ENCODE measurements around the gene SEZ6.

Gene SEZ6

GRCh38 chr17:29016345-29017210, 10.7 kb upstream of the SEZ6 start:
- TF ChIP-seq CEBPB (IDR thresholded peaks at IDR 0.05) (no peak), TCF12 (IDR thresholded peaks at IDR 0.05; ENCODE audit: low read depth) (no peak), MAX (IDR thresholded peaks at IDR 0.05) (no peak), RAD21 (IDR thresholded peaks at IDR 0.05; ENCODE audit: low read depth) (no peak), TAF1 (IDR thresholded peaks at IDR 0.05; ENCODE audit: low read depth) (no peak), EP300 (IDR thresholded peaks at IDR 0.05; ENCODE audit: borderline replicate concordance) (no peak), USF1 (IDR thresholded peaks at IDR 0.05) (no peak), YY1 (IDR thresholded peaks at IDR 0.05; ENCODE audit: low read depth) (no peak), CREB1 (IDR thresholded peaks at IDR 0.05; ENCODE audit: low read depth) (no peak), NFIC (IDR thresholded peaks at IDR 0.05) (no peak)

- TF ChIP-seq MAX (IDR thresholded peaks at IDR 0.05) (no peak), TEAD4 (IDR thresholded peaks at IDR 0.05) (no peak), EGR1 (IDR thresholded peaks at IDR 0.05) (no peak), TAF1 (IDR thresholded peaks at IDR 0.05; ENCODE audit: low read depth) (no peak), FOXM1 (IDR thresholded peaks at IDR 0.05; ENCODE audit: borderline replicate concordance, low read depth) (no peak), RAD21 (IDR thresholded peaks at IDR 0.05; ENCODE audit: low read depth) (no peak), EP300 (IDR thresholded peaks at IDR 0.05; ENCODE audit: borderline replicate concordance) (no peak), YY1 (IDR thresholded peaks at IDR 0.05; ENCODE audit: low read depth) (no peak), CEBPB (IDR thresholded peaks at IDR 0.05) (no peak), USF1 (IDR thresholded peaks at IDR 0.05) (no peak), CREB1 (IDR thresholded peaks at IDR 0.05; ENCODE audit: low read depth) (no peak), NFIC (IDR thresholded peaks at IDR 0.05) (no peak), TCF12 (IDR thresholded peaks at IDR 0.05; ENCODE audit: low read depth) (no peak)
These were observed 8.9 kb upstream of the SEZ6 start for GRCh38 chr17:29014716-29015115.

GRCh38 chr17:29012535-29012934, 6.7 kb upstream of the SEZ6 start:
- TF ChIP-seq ZBTB7A (IDR thresholded peaks at IDR 0.05; ENCODE audit: low read depth): no peak
- TF ChIP-seq TCF12 (IDR thresholded peaks at IDR 0.05; ENCODE audit: low read depth): no peak
- no peak for TF ChIP-seq TEAD4 (IDR thresholded peaks at IDR 0.05)
- TF ChIP-seq REST (IDR thresholded peaks at IDR 0.05; ENCODE audit: low read depth): no peak
- TF ChIP-seq EGR1 (IDR thresholded peaks at IDR 0.05): no peak
- no peak for TF ChIP-seq EP300 (IDR thresholded peaks at IDR 0.05; ENCODE audit: borderline replicate concordance)
- no peak for TF ChIP-seq NFIC (IDR thresholded peaks at IDR 0.05)
- no peak for TF ChIP-seq USF1 (IDR thresholded peaks at IDR 0.05)
- TF ChIP-seq FOXM1 (IDR thresholded peaks at IDR 0.05; ENCODE audit: borderline replicate concordance, low read depth): no peak
- no peak for TF ChIP-seq MAX (IDR thresholded peaks at IDR 0.05)
- no peak for TF ChIP-seq TAF1 (IDR thresholded peaks at IDR 0.05; ENCODE audit: low read depth)
- no peak for TF ChIP-seq CEBPB (IDR thresholded peaks at IDR 0.05)
- TF ChIP-seq YY1 (IDR thresholded peaks at IDR 0.05; ENCODE audit: low read depth): no peak
- TF ChIP-seq RAD21 (IDR thresholded peaks at IDR 0.05; ENCODE audit: low read depth): no peak
- TF ChIP-seq CREB1 (IDR thresholded peaks at IDR 0.05; ENCODE audit: low read depth): no peak

- no peak for TF ChIP-seq CREB1 (IDR thresholded peaks at IDR 0.05; ENCODE audit: low read depth)
These were observed 4.8 kb upstream of the SEZ6 start for GRCh38 chr17:29010586-29010985.

GRCh38 chr17:29010129-29010528, 4.3 kb upstream of the SEZ6 start:
- TF ChIP-seq CEBPB (IDR thresholded peaks at IDR 0.05) (no peak), TCF12 (IDR thresholded peaks at IDR 0.05; ENCODE audit: low read depth) (no peak), ZBTB7A (IDR thresholded peaks at IDR 0.05; ENCODE audit: low read depth) (no peak), NFIC (IDR thresholded peaks at IDR 0.05) (no peak), MAX (IDR thresholded peaks at IDR 0.05) (no peak), USF1 (IDR thresholded peaks at IDR 0.05) (no peak)

GRCh38 chr17:29008591-29008990, 2.8 kb upstream of the SEZ6 start:
- TF ChIP-seq MAX (IDR thresholded peaks at IDR 0.05): no peak
